ENCODE data around the gene PDP2. TPM values are rescaled to one million over a fixed set of nuclear protein-coding genes. Genes with fewer than 3 reads are reported as not detected.

Gene PDP2
- total and polyA plus RNA-seq, 2 of the 4 experiments (the other 2 are of a cell fraction) = 5.3 to 16.8 TPM

GRCh38 chr16:66832661-66833305 is 47.5 kb upstream of the PDP2 start:
- H4K20me1 ChIP-seq (ENCODE audit: insufficient read depth, low read length) = peaks cover 6% of the 10 kb centered on the region; the same call in 1 of the 2 replicates
- H3K18ac ChIP-seq (ENCODE audit: low read depth, low read length) = no peak overlapping the region; the same call in 1 of the 2 replicates
- no peak overlapping the region for H4K5ac ChIP-seq (ENCODE audit: low read depth, low read length)
- H3K27ac ChIP-seq (ENCODE audit: insufficient read depth, low read length) = no peak overlapping the region
- dilution Hi-C loops (cut with HindIII; ENCODE audit: low sequenced_read_pairs, unreplicated experiment) = no loop called here
- 0 out of 2 replicates have a peak, but pooled peaks have one; percentile 22 for TF ChIP-seq CEBPB (IDR thresholded peaks at IDR 0.05; ENCODE audit: low read depth, low read length)
- TF ChIP-seq BHLHE40 (IDR thresholded peaks at IDR 0.05; ENCODE audit: low read depth, low read length) = no peak
- H2AK5ac ChIP-seq (ENCODE audit: low read depth, low read length) = no peak overlapping the region
- no peak overlapping the region for H2BK5ac ChIP-seq (ENCODE audit: low read depth, low read length, poor library complexity, severe bottlenecking)
- H3K36me3 ChIP-seq (ENCODE audit: control insufficient read depth, insufficient read depth, low read length) = peaks cover 2% of the 10 kb centered on the region
- H3K4me1 ChIP-seq (ENCODE audit: control insufficient read depth, insufficient read depth, low read length) = peaks cover 12% of the 10 kb centered on the region
- peak overlapping the region; percentile 81 for H2AFZ ChIP-seq (replicated peaks; ENCODE audit: low read length, poor library complexity)
- H3K4me3 ChIP-seq (ENCODE audit: insufficient read depth, low read depth, low read length) = no peak overlapping the region
- DNase-seq (peak; percentile 60), ATAC-seq (ENCODE audit: low read depth) (no peak)
- no peak overlapping the region for H2BK120ac ChIP-seq (ENCODE audit: low read depth, low read length)
- intact Hi-C loops (cut with micrococcal nuclease) = no loop called here
- no peak overlapping the region for H3K4me2 ChIP-seq (ENCODE audit: low read depth, low read length)
- CTCF ChIA-PET = interaction anchor here (1.2 to 1.4 kb wide), 2 partner anchors 8 to 35 kb away, joined by 3 to 9 read pairs; no protein-coding TSS in a partner anchor
- H4K8ac ChIP-seq (ENCODE audit: low read depth in 2 of 2, low read length in 2 of 2) = no peak overlapping the region
- in situ Hi-C loops (cut with MboI; ENCODE audit: low sequenced_read_pairs) = no loop called here
- no peaks in the 10 kb centered on the region for H3K9me3 ChIP-seq (ENCODE audit: control insufficient read depth, insufficient read depth, low read length)
- H2BK20ac ChIP-seq (ENCODE audit: low read depth, low read length) = no peak overlapping the region
- no peak overlapping the region for H3K4ac ChIP-seq (ENCODE audit: low read depth, low read length)
- peaks cover 6% of the 10 kb centered on the region; the same call in 1 of the 2 replicates for H3K9me1 ChIP-seq (ENCODE audit: insufficient read depth, low read length)
- H3K14ac ChIP-seq (replicated peaks; ENCODE audit: low read depth, low read length) = 0 out of 2 replicates have a peak overlapping the region, but pooled peaks have one; percentile 8
- H2BK15ac ChIP-seq (ENCODE audit: low read depth, low read length) = no peak overlapping the region
- no peak overlapping the region for H3K56ac ChIP-seq (ENCODE audit: extremely low read depth, insufficient read depth, low read length)
- H2AK9ac ChIP-seq (replicated peaks; ENCODE audit: low read depth, low read length, poor library complexity) = no peak overlapping the region
- WGBS, 2 experiments (ENCODE audit: extremely low coverage in 2 of 2, insufficient read length in 1 of 2) = 51% methylated on average over 2 of the region's 7 CpGs; no CpG with 5 or more reads in 1 of the 2 experiments
- H4K91ac ChIP-seq (ENCODE audit: insufficient read depth, low read depth, low read length) = no peak overlapping the region
- no TSS peak for BruUV-seq (replicated peaks)
- POLR2A ChIA-PET (ENCODE audit: unreplicated experiment) = no interaction called here
- peaks cover 7% of the 10 kb centered on the region for H3K27me3 ChIP-seq (ENCODE audit: control insufficient read depth, insufficient read depth, low read length)
- no peak overlapping the region for H3K9ac ChIP-seq (ENCODE audit: low read depth, low read length)
- peaks cover 18 to 24% of the 10 kb centered on the region in 2 experiments for H3K79me1 ChIP-seq (ENCODE audit: low read depth in 1 of 2, low read length in 2 of 2)
- no peak overlapping the region for H3K23ac ChIP-seq (ENCODE audit: low read depth, low read length)
